SH-SY5Y (cell line): Measurements from ENCODE around the gene SNN.

Experiments used
- GATA2 ChIP-seq: IDR thresholded peaks from 2 replicates; pipeline ENCODE4 v1.6.1; 2011; ENCODE audit warnings: mild to moderate bottlenecking, low read depth, low read length
- GATA3 ChIP-seq: IDR thresholded peaks from 2 replicates; pipeline ENCODE4 v1.6.1; 2011; ENCODE audit warnings: low read depth, mild to moderate bottlenecking, low read length, moderate library complexity

- no peak for TF ChIP-seq GATA2
- TF ChIP-seq GATA3 = no peak
Measured at GRCh38 chr16:11725457-11725856, 57.2 kb downstream of the SNN start.
